ENCODE measurements around the gene CASQ2.
A peak's percentile ranks its signal among the peaks of the same experiment; 100 is the strongest.
"Not testable (repeated sequence)": the region's sequence is repeated elsewhere in the genome, so short reads cannot be mapped to it uniquely, and the experiment has no call there.

The CASQ2 gene

DNA sequence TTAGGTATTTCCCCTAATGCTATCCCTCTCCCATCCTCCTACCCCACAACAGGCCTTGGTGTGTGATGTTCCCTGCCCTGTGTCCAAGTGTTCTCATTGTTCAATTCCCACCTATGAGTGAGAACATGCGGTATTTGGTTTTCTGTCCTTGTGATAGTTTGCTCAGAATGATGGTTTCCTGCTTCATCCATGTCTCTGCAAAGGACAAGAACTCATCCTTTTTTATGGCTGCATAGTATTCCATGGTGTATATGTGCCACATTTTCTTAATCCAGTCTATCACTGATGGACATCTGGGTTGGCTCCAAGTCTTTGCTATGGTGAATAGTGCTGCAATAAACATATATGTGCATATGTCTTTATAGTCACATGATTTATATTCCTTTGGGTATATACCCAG lies 10.6 kb upstream of the CASQ2 start:
- not testable (repeated sequence) for DNase-seq

GRCh38 chr1:115771847-115772457 lies 3.4 kb upstream of the CASQ2 start:
- DNase-seq: peak; percentile 94

DNA sequence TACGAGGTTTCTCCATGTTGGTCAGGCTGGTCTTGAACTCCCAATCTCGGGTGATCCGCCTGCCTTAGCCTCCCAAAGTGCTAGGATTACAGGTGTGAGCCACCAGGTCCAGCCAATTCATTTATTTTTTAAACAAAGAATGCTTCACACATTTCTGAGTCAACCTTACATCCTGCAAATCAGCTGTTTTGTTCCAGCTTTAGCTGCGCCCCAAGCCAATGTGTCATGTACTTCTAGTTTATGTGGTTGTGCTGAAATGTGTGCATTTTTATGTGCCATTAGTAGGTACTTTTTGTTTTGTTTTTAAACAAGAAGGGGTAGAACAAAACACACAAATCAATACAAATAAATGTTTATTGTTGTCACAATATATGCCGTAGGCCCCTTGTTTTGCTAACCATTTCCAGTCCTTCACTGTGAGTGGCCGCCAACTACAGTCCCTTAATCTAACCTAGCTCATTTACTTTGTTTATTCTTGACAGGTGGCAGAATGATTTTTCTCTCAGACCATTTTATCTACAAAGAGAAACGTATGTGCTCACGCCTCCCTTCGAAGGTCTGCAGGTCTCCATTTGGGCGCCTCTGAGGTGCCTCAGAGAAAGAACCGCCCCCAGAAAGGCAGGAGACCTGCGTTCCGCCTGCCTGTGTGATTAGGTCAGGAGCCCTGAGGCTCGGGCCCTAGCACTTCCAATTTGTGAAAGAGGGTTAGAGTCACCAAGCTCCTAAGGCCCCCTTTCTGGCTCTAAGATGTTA lies 2.8 kb upstream of the CASQ2 start:
- no peak for DNase-seq

DNA sequence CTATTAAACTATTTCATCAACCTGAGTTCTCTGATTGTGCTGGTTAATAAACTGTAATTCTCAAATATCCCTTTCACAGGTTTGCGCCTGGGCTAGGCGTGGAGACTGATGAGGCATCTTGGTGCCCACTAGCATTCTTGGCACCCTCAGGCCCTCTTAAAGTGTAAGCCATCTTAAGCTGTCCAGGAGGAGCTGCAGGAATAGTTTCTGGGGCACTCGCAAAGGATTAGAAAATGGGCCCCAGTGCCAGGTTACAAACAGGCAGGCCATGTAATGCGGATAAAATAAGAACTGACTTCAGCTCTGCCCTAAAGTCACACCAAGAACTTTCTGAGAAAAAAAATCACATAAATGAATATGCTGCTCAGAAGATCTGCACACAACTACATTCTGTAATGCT lies 1.1 kb downstream of the CASQ2 start:
- no peak for DNase-seq

GRCh38 chr1:115765091-115765490 lies 3.4 kb downstream of the CASQ2 start:
- DNase-seq: no peak

DNA sequence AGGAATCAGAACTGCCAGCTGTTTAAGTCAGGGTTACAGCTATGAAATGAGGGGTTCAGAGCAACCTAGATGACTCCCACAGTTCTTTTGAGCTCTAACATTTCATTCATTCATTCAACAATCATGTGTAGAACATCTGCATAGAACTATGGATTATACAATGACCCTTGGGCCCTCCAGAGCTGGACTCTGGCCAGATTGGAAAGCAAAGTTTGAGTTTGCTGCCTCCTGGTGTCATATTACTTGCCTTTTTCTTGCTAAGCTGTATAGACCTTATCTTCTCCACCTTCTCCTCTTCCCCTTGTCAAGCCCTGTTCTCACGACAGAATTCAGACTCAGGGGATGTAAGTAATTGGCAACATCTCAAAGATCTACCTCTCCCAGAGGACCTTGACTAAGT lies 4.0 kb downstream of the CASQ2 start:
- peak; percentile 8 for DNase-seq

- DNase-seq: no peak
Measured at GRCh38 chr1:115762779-115763178, 5.7 kb downstream of the CASQ2 start.

- DNase-seq: no peak
Measured at GRCh38 chr1:115761601-115762302, 6.8 kb downstream of the CASQ2 start.

GRCh38 chr1:115757856-115758255 lies 10.7 kb downstream of the CASQ2 start:
- no peak for DNase-seq

DNA sequence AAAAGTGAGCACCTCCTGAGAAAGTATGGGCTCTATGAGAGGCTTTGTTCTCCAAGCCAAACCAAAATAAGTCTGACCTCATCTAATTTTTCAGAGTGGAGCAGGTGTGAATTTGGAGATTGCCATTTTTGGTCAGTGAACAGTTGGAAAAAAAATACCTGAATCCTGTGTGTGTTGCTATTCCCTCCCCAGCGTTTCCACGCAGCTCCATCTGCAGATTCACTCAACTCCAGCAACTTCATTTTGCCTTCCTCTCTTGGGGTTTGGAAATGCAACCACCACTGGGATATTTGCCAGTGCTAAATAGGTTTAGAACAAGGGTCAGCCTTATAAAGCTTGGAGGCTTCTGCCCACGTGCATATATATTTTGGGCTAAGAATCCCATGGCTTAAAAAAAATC lies 11.2 kb downstream of the CASQ2 start:
- DNase-seq: no peak

DNA sequence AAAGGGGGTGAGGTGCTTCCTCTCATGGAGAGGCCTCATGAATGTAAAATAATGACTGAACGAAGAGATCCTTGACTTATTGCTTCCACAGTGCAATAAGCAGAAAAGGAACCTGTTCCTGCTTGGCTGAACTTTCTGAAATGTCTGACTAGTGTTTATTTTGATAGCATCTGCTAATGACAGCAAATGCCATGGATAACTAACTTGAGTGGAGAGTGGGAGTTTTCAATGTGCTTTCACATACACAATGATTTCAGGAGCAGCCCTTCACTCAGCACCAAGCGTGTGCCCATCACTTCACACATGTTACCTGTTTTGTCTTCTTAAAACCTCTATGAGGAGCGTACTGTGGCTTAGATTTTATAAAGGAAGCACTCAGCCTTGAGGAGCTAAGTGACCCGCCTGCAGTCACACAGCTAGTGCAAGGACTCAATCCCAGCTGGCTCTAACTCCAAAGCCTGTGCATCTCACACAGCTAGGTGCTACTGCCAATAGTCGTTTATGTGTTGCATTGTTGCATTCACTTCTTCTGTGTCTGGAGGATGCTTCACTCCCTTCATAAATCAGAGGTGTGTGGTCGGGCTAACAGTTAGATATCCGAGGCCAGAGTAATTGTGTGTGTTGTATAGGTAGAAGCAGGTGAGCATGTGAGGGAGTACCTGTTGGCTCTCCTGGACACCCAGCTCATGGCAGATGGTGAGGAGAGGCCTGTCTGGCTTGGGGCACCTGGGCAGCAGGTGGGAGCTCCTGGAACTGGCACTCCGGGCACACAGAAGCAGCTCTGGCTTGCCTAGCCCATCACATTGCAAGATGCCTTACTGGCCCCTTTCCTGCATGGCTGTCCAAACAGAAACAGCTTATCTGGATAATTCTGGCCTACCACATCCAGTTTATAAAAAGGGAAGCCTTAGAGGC lies 12.8 kb downstream of the CASQ2 start:
- DNase-seq: no peak

GRCh38 chr1:115753830-115754229 lies 14.7 kb downstream of the CASQ2 start:
- no peak for DNase-seq

GRCh38 chr1:115753361-115753760 lies 15.2 kb downstream of the CASQ2 start:
- DNase-seq: no peak

DNA sequence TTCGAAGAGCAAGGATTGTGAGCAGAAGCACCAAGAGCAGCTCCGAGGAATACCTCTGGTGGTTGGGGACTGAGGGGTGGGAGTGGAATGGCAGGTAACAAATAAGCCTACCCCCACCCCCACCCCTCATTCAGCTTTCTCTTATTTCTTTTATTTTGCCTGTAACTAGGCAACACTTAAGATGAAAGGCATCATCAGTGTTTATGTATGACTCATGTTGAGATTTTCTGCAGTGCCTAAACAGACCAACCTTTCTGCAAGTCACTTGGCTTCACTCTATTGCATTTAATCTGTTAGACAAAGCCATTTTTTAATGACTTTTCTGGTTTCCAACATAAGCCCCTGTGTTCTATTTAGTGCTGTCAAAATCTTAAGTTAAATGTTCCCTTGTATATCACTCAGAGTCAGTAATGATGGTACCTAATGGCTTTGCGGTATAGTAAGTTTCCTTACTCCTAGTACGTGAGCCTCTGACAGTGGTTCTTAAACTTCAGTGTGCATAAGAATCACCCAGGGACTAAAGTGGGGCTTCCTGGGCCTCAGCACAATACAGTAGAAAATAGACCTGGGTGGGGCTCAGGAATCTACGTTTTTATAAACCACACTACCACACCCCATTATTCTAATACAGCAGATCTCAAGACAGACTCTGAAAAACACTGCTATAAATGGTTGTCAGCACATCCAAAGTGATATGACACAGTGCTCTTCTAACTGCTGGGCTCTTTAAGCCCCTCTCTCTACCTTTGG lies 19.9 kb downstream of the CASQ2 start:
- DNase-seq: no peak

GRCh38 chr1:115746021-115746690 lies 22.4 kb downstream of the CASQ2 start:
- no peak for DNase-seq

GRCh38 chr1:115744646-115745275 lies 23.8 kb downstream of the CASQ2 start:
- no peak for DNase-seq

- DNase-seq: no peak
Measured at GRCh38 chr1:115740811-115741210, 27.7 kb downstream of the CASQ2 start.

- DNase-seq: no peak
Measured at GRCh38 chr1:115732316-115732715, 36.2 kb downstream of the CASQ2 start.

- DNase-seq: no peak
Measured at GRCh38 chr1:115729756-115730155, 38.8 kb downstream of the CASQ2 start.

GRCh38 chr1:115728341-115728740 lies 40.2 kb downstream of the CASQ2 start:
- no peak for DNase-seq

- no peak for DNase-seq
Measured at GRCh38 chr1:115727706-115728249, 40.7 kb downstream of the CASQ2 start.
